ENCODE results near the gene ADM2.
"Not testable (repeated sequence)": the region's sequence is repeated elsewhere in the genome, so short reads cannot be mapped to it uniquely, and the experiment has no call there.

Gene ADM2

GRCh38 chr22:50481440-50482106 lies at the start of gene ADM2:
Gene ADM2 (plus strand): TSS chr22:50481543. CDS start chr22:50481848, 305 bp downstream.
- Histone ChIP-seq H3F3A (ENCODE audit: control insufficient read depth, insufficient read depth) (no peaks in the 10 kb centered on the region), H3K79me2 (ENCODE audit: control insufficient read depth, low read length) (no peaks in the 10 kb centered on the region), H3K27me3 (ENCODE audit: control insufficient read depth, low read length) (peaks cover 32% of the 10 kb centered on the region), H4K20me1 (ENCODE audit: control insufficient read depth, insufficient read depth, low read depth, low read length) (no peaks in the 10 kb centered on the region), H3K27ac (ENCODE audit: low read depth, low read length) (no peak within 1 kb of the TSS), H3K9me3 (ENCODE audit: control insufficient read depth, insufficient read depth, low read length) (no peaks in the 10 kb centered on the region), H3K4me1 (ENCODE audit: control insufficient read depth, low read length) (peaks cover 23% of the 10 kb centered on the region), H3K9me2 (replicated peaks; ENCODE audit: control insufficient read depth, low read length) (no peaks in the 10 kb centered on the region), H3K4me3 (ENCODE audit: low read length) (peak within 1 kb of the TSS; percentile 72), H3K36me3 (ENCODE audit: control insufficient read depth, low read length) (no peaks in the 10 kb centered on the region), H3K4me2 (ENCODE audit: low read length) (peak within 1 kb of the TSS; percentile 80)
- TF ChIP-seq CTCF (IDR thresholded peaks at IDR 0.05; ENCODE audit: low read depth, low read length, poor library complexity, severe bottlenecking): no peak
- no peak for TF ChIP-seq EZH2phosphoT487 (IDR thresholded peaks at IDR 0.05; ENCODE audit: borderline replicate concordance, low read length)

DNA sequence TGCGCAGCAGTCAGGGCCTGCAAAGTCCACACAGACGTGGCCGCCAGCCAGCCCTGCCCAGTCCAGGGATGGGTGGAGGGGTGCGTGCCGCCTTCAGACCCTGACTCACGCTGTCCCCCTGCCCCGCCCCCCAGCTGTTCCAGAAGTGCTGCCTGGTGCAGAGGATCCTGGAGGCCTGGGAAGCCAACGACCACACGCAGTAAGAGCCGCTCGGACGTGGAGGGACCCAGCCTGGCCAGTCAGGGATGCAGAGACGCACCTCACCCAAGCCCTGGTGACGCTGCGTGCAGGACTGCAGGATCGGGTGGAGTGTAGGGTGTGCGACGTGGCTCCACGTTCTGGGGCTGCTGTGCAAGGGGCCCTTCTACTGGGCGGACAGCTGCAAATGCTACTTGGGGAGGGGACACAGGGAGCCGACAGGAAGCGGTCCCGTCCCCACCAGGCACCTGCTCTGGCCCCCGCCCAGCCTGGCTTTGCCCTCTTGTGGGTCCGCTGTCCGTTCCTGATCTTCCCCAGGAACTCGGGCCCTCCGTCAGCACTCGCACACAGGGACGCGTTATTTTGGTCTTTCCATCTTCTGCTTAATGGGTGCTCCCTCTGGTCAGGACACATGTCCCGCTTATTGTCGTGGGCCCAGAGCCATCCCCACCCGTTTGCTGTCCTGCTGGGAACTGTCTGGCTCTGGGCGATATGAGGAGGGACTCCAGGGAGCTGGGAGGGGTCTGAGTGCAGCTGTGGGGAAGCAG lies 49.0 kb upstream of the ADM2 start:
- Histone ChIP-seq H3K4me3 (ENCODE audit: low read length) (no peak overlapping the region), H3K9me3 (ENCODE audit: control insufficient read depth, insufficient read depth, low read length) (no peaks in the 10 kb centered on the region), H3K4me2 (ENCODE audit: low read length) (no peak overlapping the region), H3K4me1 (ENCODE audit: control insufficient read depth, low read length) (no peaks in the 10 kb centered on the region), H3K79me2 (ENCODE audit: control insufficient read depth, low read length) (no peaks in the 10 kb centered on the region), H3K27me3 (ENCODE audit: control insufficient read depth, low read length) (no peaks in the 10 kb centered on the region), H3K9me2 (replicated peaks; ENCODE audit: control insufficient read depth, low read length) (no peaks in the 10 kb centered on the region), H3K36me3 (ENCODE audit: control insufficient read depth, low read length) (peaks cover 66% of the 10 kb centered on the region), H3F3A (ENCODE audit: control insufficient read depth, insufficient read depth) (no peaks in the 10 kb centered on the region), H4K20me1 (ENCODE audit: control insufficient read depth, insufficient read depth, low read depth, low read length) (no peaks in the 10 kb centered on the region), H3K27ac (ENCODE audit: low read depth, low read length) (no peak overlapping the region)
- TF ChIP-seq CTCF (IDR thresholded peaks at IDR 0.05; ENCODE audit: low read depth, low read length, poor library complexity, severe bottlenecking) (no peak), EZH2phosphoT487 (IDR thresholded peaks at IDR 0.05; ENCODE audit: borderline replicate concordance, low read length) (no peak)

DNA sequence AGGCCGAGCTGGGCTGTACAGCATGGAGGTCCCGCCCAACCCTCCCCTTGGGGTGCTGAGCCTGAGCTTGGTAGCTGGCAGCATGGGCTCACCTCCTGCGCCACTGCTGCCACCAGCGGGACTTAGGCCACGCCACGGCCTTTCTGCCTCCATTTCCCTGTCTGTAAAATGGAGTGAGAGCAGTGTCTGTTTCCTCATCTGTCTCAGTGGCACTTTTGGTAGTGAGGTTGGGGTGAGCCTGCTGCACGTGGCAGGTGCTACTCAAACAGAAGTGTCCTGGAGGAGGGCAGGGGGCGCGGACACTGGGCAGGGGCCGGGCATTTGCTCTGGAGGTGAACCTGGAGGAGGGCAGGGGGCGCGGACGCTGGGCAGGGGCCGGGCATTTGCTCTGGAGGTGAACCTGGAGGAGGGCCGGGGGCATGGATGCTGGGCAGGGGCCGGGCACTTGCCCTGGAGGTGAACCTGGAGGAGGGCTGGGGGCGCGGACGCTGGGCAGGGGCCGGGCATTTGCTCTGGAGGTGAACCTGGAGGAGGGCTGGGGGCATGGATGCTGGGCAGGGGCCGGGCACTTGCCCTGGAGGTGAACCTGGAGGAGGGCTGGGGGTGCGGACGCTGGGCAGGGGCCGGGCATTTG lies 48.3 kb upstream of the ADM2 start:
- not testable (repeated sequence) for H3K27ac ChIP-seq (ENCODE audit: low read depth, low read length)

DNA sequence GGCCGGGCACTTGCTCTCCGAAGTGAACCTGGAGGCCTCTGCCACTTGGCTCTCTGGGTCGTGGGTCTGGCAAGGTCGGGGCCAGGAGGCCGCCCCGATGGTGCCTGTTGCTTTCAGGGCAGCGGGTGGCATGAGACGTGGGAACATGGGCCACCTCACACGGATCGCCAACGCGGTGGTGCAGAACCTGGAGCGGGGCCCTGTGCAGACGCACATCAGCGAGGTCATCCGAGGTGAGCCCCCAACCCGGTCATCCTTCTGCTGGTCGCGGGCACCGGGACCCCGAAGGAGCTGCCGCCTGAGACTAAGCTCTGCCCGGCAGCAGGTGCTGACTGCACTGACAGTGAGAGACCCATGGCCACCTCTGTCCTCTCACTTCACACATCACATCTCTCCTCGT lies 46.5 kb upstream of the ADM2 start:
- Histone ChIP-seq H4K20me1 (ENCODE audit: control insufficient read depth, insufficient read depth, low read depth, low read length) (no peaks in the 10 kb centered on the region), H3K36me3 (ENCODE audit: control insufficient read depth, low read length) (peaks cover 67% of the 10 kb centered on the region), H3K27ac (ENCODE audit: low read depth, low read length) (no peak overlapping the region), H3K9me3 (ENCODE audit: control insufficient read depth, insufficient read depth, low read length) (no peaks in the 10 kb centered on the region), H3F3A (ENCODE audit: control insufficient read depth, insufficient read depth) (no peaks in the 10 kb centered on the region), H3K27me3 (ENCODE audit: control insufficient read depth, low read length) (no peaks in the 10 kb centered on the region), H3K79me2 (ENCODE audit: control insufficient read depth, low read length) (no peaks in the 10 kb centered on the region), H3K4me2 (ENCODE audit: low read length) (no peak overlapping the region), H3K4me1 (ENCODE audit: control insufficient read depth, low read length) (no peaks in the 10 kb centered on the region), H3K4me3 (ENCODE audit: low read length) (no peak overlapping the region), H3K9me2 (replicated peaks; ENCODE audit: control insufficient read depth, low read length) (no peaks in the 10 kb centered on the region)
- no peak for TF ChIP-seq EZH2phosphoT487 (IDR thresholded peaks at IDR 0.05; ENCODE audit: borderline replicate concordance, low read length)
- no peak for TF ChIP-seq CTCF (IDR thresholded peaks at IDR 0.05; ENCODE audit: low read depth, low read length, poor library complexity, severe bottlenecking)

More for the DNA sequence above, 48.3 kb upstream of the ADM2 start:
- peaks cover 68% of the 10 kb centered on the region for H3K36me3 ChIP-seq (ENCODE audit: control insufficient read depth, low read length)
- H3K4me3 ChIP-seq (ENCODE audit: low read length); H4K20me1 ChIP-seq (ENCODE audit: control insufficient read depth, insufficient read depth, low read depth, low read length); H3K9me2 ChIP-seq (replicated peaks; ENCODE audit: control insufficient read depth, low read length); H3K79me2 ChIP-seq (ENCODE audit: control insufficient read depth, low read length); H3K4me1 ChIP-seq (ENCODE audit: control insufficient read depth, low read length); H3F3A ChIP-seq (ENCODE audit: control insufficient read depth, insufficient read depth); H3K9me3 ChIP-seq (ENCODE audit: control insufficient read depth, insufficient read depth, low read length); H3K27me3 ChIP-seq (ENCODE audit: control insufficient read depth, low read length); H3K4me2 ChIP-seq (ENCODE audit: low read length): not testable (repeated sequence)
